Gastrocnemius medialis (tissue), 4 donors: ENCODE measurements around the gene AGER.

Experiments
- CTCF ChIP-seq, 5 experiments: fragments of 450-650 bp in 3 of 5; fragments of 200-600 bp in 2 of 5; sonication (generic) in 2 of 5; IDR thresholded peaks in 4 of 5; conservative IDR thresholded peaks in 1 of 5; 1 replicate in 4 of 5; 2 replicates in 1 of 5; pipeline ENCODE4 v1.5.1; 2016 to 2019; ENCODE audit warnings: antibody characterized with exemption in 5 of 5, mild to moderate bottlenecking in 3 of 5, moderate library complexity in 3 of 5
- POLR2A ChIP-seq, 2 donors: fragments of 450-650 bp; IDR thresholded peaks; one replicate each; pipeline ENCODE4 v1.6.1; 2017; ENCODE audit warnings: antibody characterized with exemption in 2 of 2, mild to moderate bottlenecking in 2 of 2, moderate library complexity in 2 of 2

- no peak for TF ChIP-seq POLR2A (IDR thresholded peaks at IDR 0.05)
- TF ChIP-seq CTCF (IDR thresholded peaks at IDR 0.05 in 4 of 5, conservative IDR thresholded peaks at IDR 0.05 in 1 of 5) = no peak
Observed at GRCh38 chr6:32182555-32182981, 1.5 kb downstream of the AGER start.
